HG03135 (cell line): ENCODE results near the gene USP1.

Experiments
- ATAC-seq: cut with Tn5 transposase; IDR thresholded peaks from one replicate; pipeline ENCODE4 v1.9.1; 2021; ENCODE audit warnings: mild to moderate bottlenecking, moderate library complexity; ENCODE audit not compliant: unreplicated experiment

Gene USP1

DNA sequence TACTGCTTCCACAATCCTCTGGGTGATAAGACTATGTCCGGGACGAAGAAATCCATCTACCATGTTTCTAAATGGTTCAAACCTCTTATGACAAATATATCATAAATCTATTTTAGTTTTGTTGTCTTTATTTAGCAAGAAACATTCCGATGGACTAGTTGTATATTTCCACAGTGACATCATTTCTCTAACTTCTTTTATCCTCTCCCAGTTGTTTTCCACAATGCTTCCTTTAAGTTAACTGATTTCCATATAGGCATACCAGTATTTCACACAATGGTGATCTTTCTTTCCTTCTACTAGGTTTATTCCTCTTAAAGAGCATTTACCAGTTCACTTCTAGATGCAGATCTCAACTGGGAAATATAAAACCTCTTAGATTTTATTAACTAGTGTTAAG is 44.8 kb downstream of the USP1 start:
- ATAC-seq: no peak

DNA sequence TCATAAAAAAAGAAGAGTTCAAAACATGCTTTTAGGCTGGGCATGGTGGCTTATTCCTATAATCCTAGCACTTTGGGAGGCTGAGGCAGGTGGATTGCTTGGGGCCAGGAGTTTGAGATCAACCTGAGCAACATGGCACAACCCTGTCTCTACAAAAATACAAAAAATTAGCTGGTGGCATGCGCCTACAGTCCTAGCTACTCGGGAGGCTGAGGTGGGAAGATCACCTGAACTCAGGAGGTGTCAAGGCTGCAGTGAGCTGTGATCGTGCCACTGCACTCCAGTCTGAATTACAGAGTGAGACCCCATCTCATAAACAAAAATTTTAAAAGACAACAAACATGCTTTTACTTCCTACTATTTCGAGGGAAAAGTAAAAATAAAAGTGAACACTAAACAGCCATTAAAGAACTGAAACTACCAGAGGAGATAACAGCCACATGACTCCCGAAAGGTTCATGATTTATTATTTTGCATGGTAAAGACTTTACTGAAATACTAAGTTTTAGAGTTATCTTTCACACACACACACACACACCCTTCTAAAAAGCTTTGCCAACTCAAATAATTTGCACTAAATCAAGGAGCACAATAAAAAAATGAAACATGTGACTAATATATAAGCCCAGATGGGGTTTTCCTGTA is 48.1 kb downstream of the USP1 start:
- no peak for ATAC-seq

DNA sequence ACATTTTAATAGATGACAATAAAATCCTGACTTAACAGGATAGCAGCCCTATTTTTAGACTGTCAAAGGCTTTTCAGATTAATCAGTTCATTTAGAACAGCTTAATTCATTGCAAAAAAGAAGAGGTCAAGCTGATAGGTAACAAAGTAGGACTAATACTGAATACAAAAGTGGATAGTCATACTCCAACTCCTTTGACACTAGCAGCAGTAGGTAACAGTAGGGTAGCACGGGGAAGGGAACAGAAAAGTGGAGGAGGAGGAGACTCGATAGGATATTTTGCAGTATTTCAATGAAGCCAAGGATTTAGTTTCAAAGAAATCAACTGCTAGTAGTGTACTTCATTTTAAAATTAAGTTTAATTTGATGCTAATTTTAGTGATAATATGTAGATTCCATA is 51.1 kb downstream of the USP1 start:
- ATAC-seq: no peak

DNA sequence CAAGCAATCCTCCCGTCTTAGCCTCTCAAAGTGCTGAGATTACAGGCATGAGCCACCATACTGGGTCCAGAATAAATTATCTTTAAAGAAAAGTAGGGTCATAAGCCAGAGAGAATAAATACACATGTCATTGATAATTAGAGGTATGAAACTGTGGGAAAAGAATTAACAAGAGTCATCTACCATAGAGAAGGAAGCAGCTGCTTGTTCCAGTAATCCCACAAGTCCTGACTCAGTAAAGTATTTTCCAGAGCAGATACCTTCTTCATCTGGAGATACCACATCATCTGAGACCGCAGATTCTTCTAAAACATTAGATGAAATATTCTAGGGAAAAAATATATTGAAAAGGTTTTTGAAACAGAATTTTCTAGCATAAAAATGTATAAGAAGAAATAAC is 55.7 kb downstream of the USP1 start:
- no peak for ATAC-seq

DNA sequence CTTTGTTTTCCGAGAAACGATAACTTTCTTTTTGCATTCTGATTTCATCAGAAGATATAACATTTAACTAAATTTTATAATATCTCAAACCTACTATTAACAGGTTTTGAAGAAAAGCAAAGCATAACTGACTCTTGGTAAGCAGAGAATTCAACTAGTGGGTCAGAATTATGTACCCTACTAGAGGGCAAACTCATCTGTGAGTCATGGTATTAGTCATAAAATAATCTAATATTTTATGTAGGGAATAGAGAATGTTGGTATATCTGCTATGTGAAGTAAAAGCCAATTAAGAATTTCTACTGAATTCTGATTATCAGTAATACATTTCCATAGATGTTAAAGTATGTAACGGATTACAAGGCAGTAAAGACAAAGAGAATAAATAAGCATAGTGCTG is 56.8 kb downstream of the USP1 start:
- ATAC-seq: no peak

DNA sequence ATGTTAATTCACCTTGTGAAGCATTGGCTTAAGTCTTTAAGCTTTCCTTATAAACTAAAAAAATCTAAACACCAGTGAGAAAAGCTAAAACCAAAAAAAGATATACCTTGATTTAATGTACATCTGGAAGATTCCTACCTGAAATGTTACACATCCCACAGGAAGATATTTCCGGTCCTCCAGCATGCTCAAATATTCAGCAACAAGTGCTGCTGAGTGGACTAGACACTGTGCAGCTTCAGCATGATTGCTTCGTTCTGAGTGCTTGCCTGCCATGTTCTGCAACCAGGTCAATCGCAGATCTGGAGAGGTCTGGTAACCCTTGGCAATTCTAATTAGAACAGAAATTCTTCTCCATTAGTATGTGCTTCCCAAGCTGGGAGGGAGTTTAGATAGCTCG is 57.3 kb downstream of the USP1 start:
- no peak for ATAC-seq

DNA sequence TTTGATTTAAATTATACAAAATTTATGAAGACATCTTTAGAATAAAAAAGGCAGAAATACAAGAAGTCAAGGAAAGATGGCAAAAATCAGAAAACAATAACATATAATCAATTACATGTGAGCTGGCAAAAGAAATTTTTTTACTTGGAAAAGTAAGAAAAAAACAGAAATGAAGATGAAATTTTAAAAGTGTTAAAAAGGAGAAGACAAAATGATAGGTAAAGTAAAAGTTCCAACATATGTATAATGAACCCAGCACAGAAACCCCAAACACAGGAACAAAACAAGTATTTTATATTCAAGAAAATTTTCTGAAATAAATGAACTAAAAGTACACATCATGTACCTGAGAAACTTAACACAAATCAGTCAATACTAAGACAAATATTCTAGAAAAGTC is 63.4 kb downstream of the USP1 start:
- no peak for ATAC-seq
